ENCODE data around the gene CYTH3.

Gene CYTH3

DNA sequence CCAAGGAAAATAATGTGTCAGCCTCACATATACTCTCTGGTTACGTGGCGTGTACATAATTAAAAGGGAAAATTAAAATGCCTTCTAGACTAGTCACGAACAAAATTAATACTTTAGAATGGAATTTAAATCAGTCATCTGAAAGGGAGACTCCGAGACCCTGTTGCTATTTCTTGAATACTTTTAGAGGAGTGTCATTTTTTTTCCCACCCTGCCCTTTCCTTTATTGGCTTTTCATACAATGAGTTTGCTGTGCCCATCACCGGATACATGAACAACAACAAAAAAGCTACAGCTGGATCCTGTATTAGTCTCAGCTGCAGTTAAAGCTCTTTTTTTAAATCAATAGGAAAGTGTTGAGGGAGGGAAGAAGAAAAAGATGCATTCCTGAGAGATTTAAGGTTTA is 20.1 kb downstream of the CYTH3 start:
- TF ChIP-seq CTCF (IDR thresholded peaks at IDR 0.05; ENCODE audit: insufficient read depth, low read depth, low read length, missing control alignments), result no peak
- peak; percentile 82 for DNase-seq (ENCODE audit: low read depth)
- H3K4me3 ChIP-seq (ENCODE audit: low read length), result no peak overlapping the region

DNA sequence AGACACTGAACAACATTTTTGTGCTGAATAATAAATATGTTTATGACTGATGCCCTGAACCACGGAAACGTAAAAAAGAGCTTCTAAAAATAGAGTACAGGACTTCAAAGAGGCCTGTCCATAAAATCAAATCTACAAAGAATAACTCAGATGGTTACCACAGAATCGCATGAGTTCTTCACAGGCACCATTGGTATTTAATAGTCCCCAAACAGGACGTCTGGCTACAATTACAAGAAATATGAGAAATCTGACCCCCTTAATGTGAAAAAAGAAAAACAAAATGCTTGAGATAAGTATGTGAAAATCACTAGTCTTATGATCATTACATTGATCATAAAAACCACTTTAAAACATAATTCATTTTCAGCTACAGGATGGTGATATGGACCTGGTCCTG is 20.8 kb downstream of the CYTH3 start:
- H3K4me3 ChIP-seq (ENCODE audit: low read length), result no peak overlapping the region
- no peak for TF ChIP-seq CTCF (IDR thresholded peaks at IDR 0.05; ENCODE audit: insufficient read depth, low read depth, low read length, missing control alignments)
- no peak for DNase-seq (ENCODE audit: low read depth)

DNA sequence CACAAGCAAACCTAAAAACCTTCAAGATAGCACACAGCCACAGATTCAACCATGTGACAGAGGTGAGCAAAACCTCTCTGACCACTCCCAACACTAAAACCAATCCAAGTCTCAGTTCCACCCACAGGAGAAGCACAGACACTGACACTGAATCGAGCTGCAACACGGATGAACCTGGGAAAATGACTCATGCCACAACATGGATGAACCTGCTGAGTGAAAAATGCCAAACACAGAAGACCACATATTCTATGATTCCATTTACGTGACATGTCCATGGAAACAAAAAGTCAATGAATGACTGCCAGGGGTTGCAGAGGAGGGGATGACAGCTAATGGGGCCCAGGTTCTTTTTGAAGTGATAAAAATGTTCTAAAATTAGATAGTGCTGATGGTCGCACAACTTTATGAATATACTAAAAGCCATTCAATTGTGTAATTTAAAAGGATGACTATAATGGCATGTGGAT is 22.0 kb downstream of the CYTH3 start:
- no peak for TF ChIP-seq CTCF (IDR thresholded peaks at IDR 0.05; ENCODE audit: insufficient read depth, low read depth, low read length, missing control alignments)
- DNase-seq (ENCODE audit: low read depth), result peak; percentile 98
- H3K4me3 ChIP-seq (ENCODE audit: low read length), result no peak overlapping the region

DNA sequence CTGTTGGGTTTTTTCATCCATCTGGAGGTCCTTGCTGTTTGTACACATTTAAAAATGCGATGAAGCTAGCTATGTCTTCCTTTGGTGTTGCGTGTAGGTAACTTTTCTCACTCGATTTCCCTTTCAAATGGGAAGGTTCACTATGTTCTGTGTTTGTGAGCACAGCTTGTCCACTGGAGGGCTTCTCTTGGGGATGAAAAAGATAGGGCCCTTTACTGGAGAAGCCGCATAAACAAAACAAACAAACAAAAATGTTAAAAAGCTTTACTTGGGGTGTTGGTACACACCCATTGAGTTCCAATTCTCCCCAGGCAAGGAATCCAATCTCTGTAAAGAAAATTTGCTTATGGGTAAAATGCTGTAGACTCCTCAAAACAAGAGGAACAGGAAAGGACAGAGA is 23.4 kb downstream of the CYTH3 start:
- no peak overlapping the region for H3K4me3 ChIP-seq (ENCODE audit: low read length)
- no peak for DNase-seq (ENCODE audit: low read depth)
- TF ChIP-seq CTCF (IDR thresholded peaks at IDR 0.05; ENCODE audit: insufficient read depth, low read depth, low read length, missing control alignments), result no peak

DNA sequence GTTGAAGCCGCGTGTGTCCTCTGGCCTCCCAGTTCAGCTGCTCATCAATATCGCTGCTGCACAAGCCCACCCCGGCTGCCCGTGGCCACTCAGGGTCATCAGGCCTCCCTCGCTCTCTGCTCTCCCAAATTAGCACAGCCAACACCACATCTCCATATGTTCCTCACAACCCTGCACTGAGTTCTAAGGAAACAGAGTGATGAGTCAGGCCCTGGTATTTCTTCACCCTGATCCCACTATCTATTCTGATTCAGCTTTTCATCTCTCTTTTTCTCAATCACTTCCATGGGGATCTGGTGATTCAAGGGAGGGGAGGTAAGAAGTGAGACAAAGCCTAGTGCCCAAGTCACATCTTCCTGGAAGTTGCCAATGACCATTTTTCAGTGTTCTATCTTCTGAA is 23.8 kb downstream of the CYTH3 start:
- no peak overlapping the region for H3K4me3 ChIP-seq (ENCODE audit: low read length)
- peak; percentile 88 for DNase-seq (ENCODE audit: low read depth)
- TF ChIP-seq CTCF (IDR thresholded peaks at IDR 0.05; ENCODE audit: insufficient read depth, low read depth, low read length, missing control alignments), result no peak

DNA sequence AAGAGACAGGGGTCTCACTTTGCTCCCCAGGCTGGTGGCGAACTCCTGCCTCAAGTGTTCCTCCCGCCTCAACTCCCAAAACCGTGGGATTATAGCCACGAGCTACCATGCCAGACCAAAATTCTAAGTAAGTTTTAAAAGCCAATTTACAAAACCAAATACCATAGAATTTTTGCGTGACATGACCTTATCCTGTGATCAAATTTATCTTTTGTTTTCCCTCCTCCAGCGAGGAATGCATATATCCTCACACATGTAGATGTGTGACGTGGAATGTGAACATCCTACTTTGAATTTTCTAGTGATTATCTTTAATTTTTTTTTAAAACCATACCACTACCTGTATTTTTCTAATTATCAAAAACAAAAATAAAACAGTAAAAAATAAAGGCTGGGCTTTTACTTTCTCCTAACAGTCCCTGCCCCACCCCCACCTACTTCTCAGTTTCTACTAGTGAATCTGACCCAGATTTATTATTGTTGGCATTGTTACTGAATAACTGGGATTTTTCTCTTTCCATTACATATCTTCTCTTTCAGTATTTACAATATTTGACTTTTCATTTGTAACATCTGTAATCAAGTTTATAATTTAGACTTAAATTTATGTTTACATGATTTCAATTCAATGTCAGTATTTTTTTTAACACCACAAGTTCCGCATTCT is 26.0 kb downstream of the CYTH3 start:
- H3K4me3 ChIP-seq (ENCODE audit: low read length), result no peak overlapping the region
- no peak for TF ChIP-seq CTCF (IDR thresholded peaks at IDR 0.05; ENCODE audit: insufficient read depth, low read depth, low read length, missing control alignments)
- no peak for DNase-seq (ENCODE audit: low read depth)

- H3K4me3 ChIP-seq (ENCODE audit: low read length), result no peak overlapping the region
- DNase-seq (ENCODE audit: low read depth), result peak; percentile 52
- no peak for TF ChIP-seq CTCF (IDR thresholded peaks at IDR 0.05; ENCODE audit: insufficient read depth, low read depth, low read length, missing control alignments)
Observed at GRCh38 chr7:6244021-6244420, 28.4 kb downstream of the CYTH3 start.

Measured in epithelial cell of esophagus (primary cell).